CD14-positive monocyte (primary cell): Measurements from ENCODE around the gene GPSM3. TPM values are rescaled to one million over a fixed set of nuclear protein-coding genes. Genes with fewer than 3 reads are reported as not detected.
"Not testable (repeated sequence)": the region's sequence is repeated elsewhere in the genome, so short reads cannot be mapped to it uniquely, and the experiment has no call there.

Experiments used
- DNase-seq, 3 donors: peaks; one replicate each; pipeline ENCODE4 v3.0.0-alpha.2; 2011 to 2022
- H2AFZ ChIP-seq: 2 replicates; pipeline ENCODE4 v1.6.0; 2012; ENCODE audit warnings: mild to moderate bottlenecking, low read depth, low read length, inconsistent platforms; ENCODE audit not compliant: insufficient read depth, poor library complexity, severe bottlenecking
- H3K27ac ChIP-seq, 2 donors: 1 replicate in 1 of 2; 2 replicates in 1 of 2; pipeline ENCODE4 v1.5.1; 2012 to 2013; ENCODE audit warnings: low read length in 2 of 2, control low read depth in 1 of 2, inconsistent platforms in 1 of 2, low read depth in 1 of 2, mild to moderate bottlenecking in 1 of 2
- H3K27me3 ChIP-seq, 2 donors: one replicate each; pipeline versions ENCODE4 v1.6.0 to v1.6.1; 2011 to 2013; ENCODE audit warnings: low read length in 2 of 2; ENCODE audit not compliant: control insufficient read depth in 2 of 2, insufficient read depth in 2 of 2
- H3K36me3 ChIP-seq, 2 donors: replicated peaks in 1 of 2; 1 replicate in 1 of 2; 2 replicates in 1 of 2; pipeline versions ENCODE4 v1.5.1 to v1.6.1; 2012 to 2013; ENCODE audit warnings: low read length in 2 of 2, control low read depth in 1 of 2, inconsistent platforms in 1 of 2, mild to moderate bottlenecking in 1 of 2; ENCODE audit not compliant: insufficient read depth in 2 of 2, control insufficient read depth in 1 of 2
- H3K4me1 ChIP-seq, 2 donors: 1 replicate in 1 of 2; 2 replicates in 1 of 2; pipeline versions ENCODE4 v1.5.1 to v1.6.1; 2012 to 2013; ENCODE audit warnings: low read length in 2 of 2, control low read depth in 1 of 2, inconsistent platforms in 1 of 2, mild to moderate bottlenecking in 1 of 2, moderate library complexity in 1 of 2; ENCODE audit not compliant: insufficient read depth in 2 of 2, control insufficient read depth in 1 of 2
- H3K4me2 ChIP-seq: replicated peaks from 2 replicates; pipeline ENCODE3; 2012; ENCODE audit warnings: low read length, moderate library complexity, mild to moderate bottlenecking; ENCODE audit not compliant: poor library complexity, severe bottlenecking; ENCODE audit errors: extremely low read depth
- H3K4me3 ChIP-seq, 3 experiments: fragments of 200-600 bp in 1 of 3; sonication (generic) in 1 of 3; replicated peaks in 1 of 3; 1 replicate in 2 of 3; 2 replicates in 1 of 3; pipeline ENCODE4 v1.5.1; 2011 to 2013; ENCODE audit warnings: low read length in 3 of 3, mild to moderate bottlenecking in 3 of 3, control low read depth in 2 of 3, low read depth in 2 of 3, inconsistent platforms in 1 of 3, moderate library complexity in 1 of 3
- H3K79me2 ChIP-seq: 2 replicates; pipeline ENCODE4 v1.6.0; 2012; ENCODE audit warnings: mild to moderate bottlenecking, control low read depth, inconsistent platforms, low read length, moderate library complexity; ENCODE audit not compliant: insufficient read depth
- H3K9ac ChIP-seq: 2 replicates; pipeline ENCODE4 v1.6.0; 2017; ENCODE audit warnings: low read length, mild to moderate bottlenecking; ENCODE audit not compliant: insufficient read depth, poor library complexity, severe bottlenecking
- H3K9me3 ChIP-seq, 2 donors: replicated peaks in 1 of 2; 1 replicate in 1 of 2; 2 replicates in 1 of 2; pipeline versions ENCODE4 v1.5.1 to v1.6.1; 2012 to 2013; ENCODE audit warnings: low read length in 2 of 2, control low read depth in 1 of 2; ENCODE audit not compliant: control insufficient read depth in 1 of 2, insufficient read depth in 1 of 2
- H4K20me1 ChIP-seq: 2 replicates; pipeline ENCODE4 v1.6.0; 2012; ENCODE audit warnings: mild to moderate bottlenecking, low read length, control low read depth, moderate library complexity; ENCODE audit not compliant: insufficient read depth
- H3K27ac Mint-ChIP-seq, 7 donors: one replicate each; pipeline ENCODE4 v1.8.0; 2020; ENCODE audit warnings: mild to moderate bottlenecking in 7 of 7, mixed read lengths in 7 of 7, moderate library complexity in 6 of 7, inconsistent platforms in 2 of 7
- H3K27me3 Mint-ChIP-seq, 3 donors: one replicate each; pipeline ENCODE4 v1.8.0; 2021 to 2022; ENCODE audit warnings: low read depth in 3 of 3, mild to moderate bottlenecking in 3 of 3, mixed read lengths in 3 of 3, moderate library complexity in 3 of 3, inconsistent platforms in 1 of 3
- H3K36me3 Mint-ChIP-seq, 2 donors: one replicate each; pipeline ENCODE4 v1.8.0; 2020; ENCODE audit warnings: mixed read lengths in 2 of 2, inconsistent platforms in 1 of 2, mild to moderate bottlenecking in 1 of 2
- H3K4me1 Mint-ChIP-seq: one replicate; pipeline ENCODE4 v1.8.0; 2020; ENCODE audit warnings: mild to moderate bottlenecking, mixed read lengths
- H3K4me3 Mint-ChIP-seq, 2 donors: one replicate each; pipeline ENCODE4 v1.8.0; 2020; ENCODE audit warnings: mild to moderate bottlenecking in 2 of 2, mixed read lengths in 2 of 2, moderate library complexity in 1 of 2
- H3K9me3 Mint-ChIP-seq, 7 donors: one replicate each; pipeline ENCODE4 v1.8.0; 2020 to 2022; ENCODE audit warnings: mixed read lengths in 7 of 7, mild to moderate bottlenecking in 6 of 7, moderate library complexity in 6 of 7, inconsistent platforms in 2 of 7
- WGBS: methylation state at CpG from one replicate; pipeline ENCODE4 v1.1.5; 2013; ENCODE audit warnings: missing lambda C conversion rate; ENCODE audit not compliant: insufficient coverage; 5-methylcytosine and 5-hydroxymethylcytosine counted together
- intact Hi-C, 2 donors: fragments of 100-400 bp; cut with micrococcal nuclease; formaldehyde crosslinking; loops; one replicate each; pipeline versions ENCODE4 v1.15.0 to v1.15.1; 2023
- polyA plus RNA-seq, 3 donors: library from polyadenylated mRNA; depleted of rRNA in 1 of 3; unstranded in 2 of 3; stranded (reverse) in 1 of 3; fragments of 300-500 nt in 2 of 3; fragments of >200 nt in 1 of 3; fragmentation: Illumina TruSeq in 2 of 3; gene quantifications; 1 replicate in 2 of 3; 2 replicates in 1 of 3; pipeline ENCODE4 v1.2.3, GENCODE V29; 2012 to 2021
- TF ChIP-seq, protein P1 (sequence below): fragments of 200-600 bp; IDR thresholded peaks from one replicate; pipeline ENCODE4 v1.8.0; 2022; ENCODE audit warnings: antibody characterized with exemption, mild to moderate bottlenecking

Gene GPSM3
- polyA plus RNA-seq, 3 donors, result 86.1 to 340 (median 101) TPM

GRCh38 chr6:32194388-32194787, 1.9 kb upstream of the GPSM3 start:
- H3K27ac ChIP-seq, result peak overlapping the region in 1 of 2 donors; percentile 95
- peak overlapping the region; percentile 83 for H3K4me2 ChIP-seq
- H4K20me1 ChIP-seq, result no peaks in the 10 kb centered on the region
- peaks cover 6 to 13% of the 10 kb centered on the region in 2 donors for H3K36me3 Mint-ChIP-seq
- intact Hi-C loops, result loop anchor here (2.0 to 5.0 kb wide), 3 partner anchors 16 to 64 kb away; partner anchors contain the start of genes FKBPL (in 2 of the 2) and RNF5 (in 1 of the 2)
- no peaks in the 10 kb centered on the region for H3K27me3 ChIP-seq
- H3K4me3 ChIP-seq, result peak overlapping the region in 1 of 3 experiments; percentile 98
- peaks cover 0 to 3% (median 0%) of the 10 kb centered on the region in 7 donors for H3K9me3 Mint-ChIP-seq
- peaks cover 0 to 7% of the 10 kb centered on the region in 2 donors for H3K36me3 ChIP-seq
- no peak for DNase-seq
- no peak overlapping the region for H3K9ac ChIP-seq
- no peak overlapping the region for H3K4me3 Mint-ChIP-seq
- peaks cover 55% of the 10 kb centered on the region for H3K79me2 ChIP-seq
- peak overlapping the region; percentile 70 to 100 (median 98) for H3K27ac Mint-ChIP-seq
- peaks cover 53 to 62% of the 10 kb centered on the region in 2 donors for H3K4me1 ChIP-seq
- peaks cover 56% of the 10 kb centered on the region for H3K4me1 Mint-ChIP-seq
- no peaks in the 10 kb centered on the region for H3K9me3 ChIP-seq
- H2AFZ ChIP-seq, result no peak overlapping the region
- WGBS, result 93% methylated on average over 3 of the region's 4 CpGs
- TF ChIP-seq, protein P1, sequence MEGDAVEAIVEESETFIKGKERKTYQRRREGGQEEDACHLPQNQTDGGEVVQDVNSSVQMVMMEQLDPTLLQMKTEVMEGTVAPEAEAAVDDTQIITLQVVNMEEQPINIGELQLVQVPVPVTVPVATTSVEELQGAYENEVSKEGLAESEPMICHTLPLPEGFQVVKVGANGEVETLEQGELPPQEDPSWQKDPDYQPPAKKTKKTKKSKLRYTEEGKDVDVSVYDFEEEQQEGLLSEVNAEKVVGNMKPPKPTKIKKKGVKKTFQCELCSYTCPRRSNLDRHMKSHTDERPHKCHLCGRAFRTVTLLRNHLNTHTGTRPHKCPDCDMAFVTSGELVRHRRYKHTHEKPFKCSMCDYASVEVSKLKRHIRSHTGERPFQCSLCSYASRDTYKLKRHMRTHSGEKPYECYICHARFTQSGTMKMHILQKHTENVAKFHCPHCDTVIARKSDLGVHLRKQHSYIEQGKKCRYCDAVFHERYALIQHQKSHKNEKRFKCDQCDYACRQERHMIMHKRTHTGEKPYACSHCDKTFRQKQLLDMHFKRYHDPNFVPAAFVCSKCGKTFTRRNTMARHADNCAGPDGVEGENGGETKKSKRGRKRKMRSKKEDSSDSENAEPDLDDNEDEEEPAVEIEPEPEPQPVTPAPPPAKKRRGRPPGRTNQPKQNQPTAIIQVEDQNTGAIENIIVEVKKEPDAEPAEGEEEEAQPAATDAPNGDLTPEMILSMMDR, result no peak
- H3K27me3 Mint-ChIP-seq, result peaks cover 0 to 5% (median 2%) of the 10 kb centered on the region in 3 donors

GRCh38 chr6:32193096-32193495, 653 bp upstream of the GPSM3 start:
- peak overlapping the region; percentile 84 for H3K9ac ChIP-seq
- not testable (repeated sequence) for H4K20me1 ChIP-seq, DNase-seq, H3K9me3 ChIP-seq, H3K9me3 Mint-ChIP-seq, H3K27me3 ChIP-seq, H3K27me3 Mint-ChIP-seq
- peak overlapping the region; percentile 100 for H3K4me2 ChIP-seq
- peaks cover 1 to 12% of the 10 kb centered on the region in 2 donors for H3K36me3 ChIP-seq
- intact Hi-C loops, result loop anchor here in 1 of 2 donors (5.0 kb wide), 1 partner anchor 61 kb away; the partner anchor contains the start of gene FKBPL
- peak overlapping the region; percentile 96 to 98 for H3K4me3 Mint-ChIP-seq
- peaks cover 13 to 23% of the 10 kb centered on the region in 2 donors for H3K36me3 Mint-ChIP-seq
- peaks cover 68% of the 10 kb centered on the region for H3K79me2 ChIP-seq
- H3K4me1 ChIP-seq, result peaks cover 65 to 75% of the 10 kb centered on the region in 2 donors
- H3K27ac Mint-ChIP-seq, result peak overlapping the region; percentile 96 to 99 (median 98)
- peak overlapping the region; percentile 66 for H2AFZ ChIP-seq
- H3K4me3 ChIP-seq, result peak overlapping the region; percentile 74 to 98 (median 81)
- peaks cover 67% of the 10 kb centered on the region for H3K4me1 Mint-ChIP-seq
- H3K27ac ChIP-seq, result peak overlapping the region; percentile 89 to 95
- WGBS, result no CpG with 5 or more reads among the region's 13 CpGs
